Astrocyte (in vitro differentiated cells and primary cell): ENCODE measurements around the gene NSMCE3. TPM values are rescaled to one million over a fixed set of nuclear protein-coding genes. Genes with fewer than 3 reads are reported as not detected.

Experiments used
- DNase-seq: peaks from one replicate; pipeline ENCODE4 v3.0.0-alpha.2; 2010; ENCODE audit warnings: low read depth
- FAIRE-seq: peaks from 2 replicates; lab custom pipeline; 2011; peaks lifted over from hg19 to GRCh38; lab: Jason Lieb, UNC
- H2AFZ ChIP-seq: 2 replicates; pipeline ENCODE4 v1.6.0; 2012; ENCODE audit warnings: low read depth, low read length, inconsistent platforms
- H3K27ac ChIP-seq: 2 replicates; pipeline ENCODE4 v1.5.1; 2011; ENCODE audit warnings: low read depth, low read length, inconsistent platforms
- H3K27me3 ChIP-seq: 2 replicates; pipeline ENCODE4 v1.6.0; 2011; ENCODE audit warnings: low read length, inconsistent platforms; ENCODE audit not compliant: insufficient read depth
- H3K36me3 ChIP-seq: 2 replicates; pipeline ENCODE4 v1.5.1; 2011; ENCODE audit warnings: low read length, inconsistent platforms; ENCODE audit not compliant: insufficient read depth
- H3K4me1 ChIP-seq: 2 replicates; pipeline ENCODE4 v1.5.1; 2011; ENCODE audit warnings: low read length, inconsistent platforms; ENCODE audit not compliant: insufficient read depth
- H3K4me2 ChIP-seq: 2 replicates; pipeline ENCODE4 v1.6.0; 2012; ENCODE audit warnings: low read length, inconsistent platforms
- H3K4me3 ChIP-seq: 2 replicates; pipeline ENCODE4 v1.5.1; 2011; ENCODE audit warnings: low read depth, mild to moderate bottlenecking, low read length, inconsistent platforms; ENCODE audit not compliant: insufficient read depth
- H3K79me2 ChIP-seq: 2 replicates; pipeline ENCODE4 v1.6.0; 2012; ENCODE audit warnings: mild to moderate bottlenecking, low read length, inconsistent platforms; ENCODE audit not compliant: insufficient read depth
- H3K9ac ChIP-seq: 2 replicates; pipeline ENCODE4 v1.6.0; 2012; ENCODE audit warnings: mild to moderate bottlenecking, low read length, inconsistent platforms
- H3K9me3 ChIP-seq: 2 replicates; pipeline ENCODE4 v1.5.1; 2012; ENCODE audit warnings: low read depth, mild to moderate bottlenecking, low read length, inconsistent platforms; ENCODE audit not compliant: insufficient read depth
- H4K20me1 ChIP-seq: 2 replicates; pipeline ENCODE4 v1.6.0; 2012; ENCODE audit warnings: low read length, inconsistent platforms; ENCODE audit not compliant: insufficient read depth
- H3K27ac Mint-ChIP-seq: one replicate; pipeline ENCODE4 v1.8.0; 2021; ENCODE audit warnings: mild to moderate bottlenecking, mixed read lengths; ENCODE audit not compliant: unreplicated experiment
- H3K27me3 Mint-ChIP-seq: one replicate; pipeline ENCODE4 v1.8.0; 2021; ENCODE audit warnings: low read depth, mixed read lengths; ENCODE audit not compliant: unreplicated experiment
- H3K36me3 Mint-ChIP-seq: one replicate; pipeline ENCODE4 v1.8.0; 2021; ENCODE audit warnings: low read depth, mixed read lengths; ENCODE audit not compliant: unreplicated experiment
- H3K4me1 Mint-ChIP-seq: one replicate; pipeline ENCODE4 v1.8.0; 2021; ENCODE audit warnings: low read depth, mixed read lengths; ENCODE audit not compliant: unreplicated experiment
- H3K4me3 Mint-ChIP-seq: one replicate; pipeline ENCODE4 v1.8.0; 2021; ENCODE audit warnings: mild to moderate bottlenecking, moderate library complexity, mixed read lengths; ENCODE audit not compliant: unreplicated experiment
- H3K9me3 Mint-ChIP-seq: one replicate; pipeline ENCODE4 v1.8.0; 2021; ENCODE audit warnings: mild to moderate bottlenecking, mixed read lengths; ENCODE audit not compliant: unreplicated experiment
- EZH2 ChIP-seq: IDR thresholded peaks from 2 replicates; pipeline ENCODE4 v1.6.1; 2012; ENCODE audit warnings: mild to moderate bottlenecking, low read length, inconsistent platforms; ENCODE audit not compliant: insufficient read depth
- total RNA-seq: library from RNA; stranded (reverse); gene quantifications from 2 replicates; pipeline ENCODE4 v1.2.1, GENCODE V29; 2021
- TF ChIP-seq, protein P1 (sequence below): IDR thresholded peaks from 2 replicates; pipeline ENCODE4 v1.5.1; 2011; ENCODE audit warnings: low read depth, mild to moderate bottlenecking, inconsistent platforms, low read length, moderate library complexity; ENCODE audit not compliant: insufficient read depth

NSMCE3 gene
- total RNA-seq, 1 donor from 2014 or later: 8.3 TPM

DNA sequence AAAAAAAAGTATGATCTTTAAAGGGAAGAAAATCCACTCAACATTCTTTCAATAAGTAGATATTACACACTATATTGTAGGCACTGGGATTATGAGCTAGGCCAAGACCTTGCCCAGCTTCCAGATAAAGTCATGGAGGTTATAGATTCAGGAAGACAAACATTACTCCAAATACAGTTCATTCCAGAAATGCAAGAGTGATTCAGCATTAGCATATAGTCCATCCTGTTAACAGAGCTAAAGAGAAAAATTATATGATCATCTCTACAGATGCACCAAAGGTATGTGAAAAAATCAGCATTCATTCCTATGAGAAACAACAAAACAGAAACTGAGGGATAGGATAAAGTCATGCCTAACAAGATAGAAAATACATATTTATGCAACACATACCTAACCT is 42.1 kb upstream of the NSMCE3 start:
- Mint-ChIP-seq H3K27me3 (no peaks in the 10 kb centered on the region), H3K9me3 (no peaks in the 10 kb centered on the region), H3K27ac (no peak overlapping the region), H3K36me3 (no peaks in the 10 kb centered on the region), H3K4me3 (no peak overlapping the region), H3K4me1 (peaks cover 6% of the 10 kb centered on the region)
- H3K36me3 ChIP-seq: no peaks in the 10 kb centered on the region
- no peak for FAIRE-seq
- peak overlapping the region; percentile 68 for H3K27ac ChIP-seq
- H3K4me2 ChIP-seq: peak overlapping the region; percentile 40
- H3K79me2 ChIP-seq: no peaks in the 10 kb centered on the region
- H4K20me1 ChIP-seq: no peaks in the 10 kb centered on the region
- peaks cover 5% of the 10 kb centered on the region for H3K4me1 ChIP-seq
- no peaks in the 10 kb centered on the region for H3K27me3 ChIP-seq
- DNase-seq: no peak
- H2AFZ ChIP-seq: no peak overlapping the region
- H3K9me3 ChIP-seq: no peaks in the 10 kb centered on the region
- H3K9ac ChIP-seq: peak overlapping the region; percentile 36
- no peak overlapping the region for H3K4me3 ChIP-seq
- TF ChIP-seq, protein P1, sequence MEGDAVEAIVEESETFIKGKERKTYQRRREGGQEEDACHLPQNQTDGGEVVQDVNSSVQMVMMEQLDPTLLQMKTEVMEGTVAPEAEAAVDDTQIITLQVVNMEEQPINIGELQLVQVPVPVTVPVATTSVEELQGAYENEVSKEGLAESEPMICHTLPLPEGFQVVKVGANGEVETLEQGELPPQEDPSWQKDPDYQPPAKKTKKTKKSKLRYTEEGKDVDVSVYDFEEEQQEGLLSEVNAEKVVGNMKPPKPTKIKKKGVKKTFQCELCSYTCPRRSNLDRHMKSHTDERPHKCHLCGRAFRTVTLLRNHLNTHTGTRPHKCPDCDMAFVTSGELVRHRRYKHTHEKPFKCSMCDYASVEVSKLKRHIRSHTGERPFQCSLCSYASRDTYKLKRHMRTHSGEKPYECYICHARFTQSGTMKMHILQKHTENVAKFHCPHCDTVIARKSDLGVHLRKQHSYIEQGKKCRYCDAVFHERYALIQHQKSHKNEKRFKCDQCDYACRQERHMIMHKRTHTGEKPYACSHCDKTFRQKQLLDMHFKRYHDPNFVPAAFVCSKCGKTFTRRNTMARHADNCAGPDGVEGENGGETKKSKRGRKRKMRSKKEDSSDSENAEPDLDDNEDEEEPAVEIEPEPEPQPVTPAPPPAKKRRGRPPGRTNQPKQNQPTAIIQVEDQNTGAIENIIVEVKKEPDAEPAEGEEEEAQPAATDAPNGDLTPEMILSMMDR: no peak
- TF ChIP-seq EZH2: no peak

DNA sequence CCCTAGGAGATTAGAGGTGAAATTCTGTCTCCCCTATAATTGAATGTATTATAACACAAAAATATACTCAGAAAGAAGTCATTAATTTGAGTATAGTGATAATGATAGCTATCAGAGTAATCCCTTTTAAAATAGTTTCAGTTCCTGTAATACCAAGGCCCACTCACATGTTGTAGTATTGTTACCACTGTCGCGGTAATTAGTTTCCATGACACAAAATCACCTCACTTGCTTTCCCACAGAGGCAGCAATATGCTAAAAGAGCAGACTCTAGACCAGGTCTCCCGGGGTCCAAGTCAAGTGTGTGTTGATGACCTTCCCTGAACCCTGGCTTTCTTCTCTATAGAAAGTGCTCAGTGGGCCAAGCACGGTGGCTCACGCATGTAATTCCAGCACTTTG is 39.5 kb upstream of the NSMCE3 start:
- Mint-ChIP-seq H3K36me3 (no peaks in the 10 kb centered on the region), H3K9me3 (no peaks in the 10 kb centered on the region), H3K4me1 (peaks cover 6% of the 10 kb centered on the region), H3K27ac (no peak overlapping the region), H3K4me3 (no peak overlapping the region), H3K27me3 (peaks cover 1% of the 10 kb centered on the region)
- no peaks in the 10 kb centered on the region for H3K27me3 ChIP-seq
- no peak overlapping the region for H3K4me3 ChIP-seq
- peaks cover 5% of the 10 kb centered on the region for H3K4me1 ChIP-seq
- H3K9me3 ChIP-seq: no peaks in the 10 kb centered on the region
- no peak overlapping the region for H2AFZ ChIP-seq
- TF ChIP-seq EZH2: no peak
- TF ChIP-seq, protein P1: no peak
- H3K4me2 ChIP-seq: no peak overlapping the region
- H3K9ac ChIP-seq: no peak overlapping the region
- H3K27ac ChIP-seq: no peak overlapping the region
- H3K79me2 ChIP-seq: no peaks in the 10 kb centered on the region
- H4K20me1 ChIP-seq: no peaks in the 10 kb centered on the region
- no peaks in the 10 kb centered on the region for H3K36me3 ChIP-seq
- FAIRE-seq (no peak), DNase-seq (no peak)

DNA sequence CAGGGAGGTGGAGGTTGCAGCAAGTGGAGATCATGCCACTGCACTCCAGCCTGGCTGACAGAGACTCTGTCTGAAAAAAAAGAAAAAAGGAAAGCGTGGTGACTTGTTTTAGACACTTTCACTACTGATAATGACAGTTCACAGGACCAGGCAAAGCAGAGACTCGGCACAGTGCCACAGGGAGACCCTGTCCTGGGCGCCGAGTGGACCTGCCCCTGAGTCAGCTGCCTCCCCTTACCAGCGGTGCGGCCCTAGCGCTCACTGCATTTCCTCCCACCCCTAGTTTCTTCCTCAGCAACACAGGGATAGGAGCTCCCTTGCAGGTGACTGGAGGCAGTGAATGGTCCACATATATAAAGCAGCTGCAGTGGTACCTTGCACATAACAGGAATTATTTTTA is 38.7 kb upstream of the NSMCE3 start:
- no peaks in the 10 kb centered on the region for H4K20me1 ChIP-seq
- no peaks in the 10 kb centered on the region for H3K36me3 ChIP-seq
- FAIRE-seq: no peak
- H3K79me2 ChIP-seq: no peaks in the 10 kb centered on the region
- no peaks in the 10 kb centered on the region for H3K9me3 ChIP-seq
- Mint-ChIP-seq H3K27ac (no peak overlapping the region), H3K9me3 (no peaks in the 10 kb centered on the region), H3K4me3 (no peak overlapping the region), H3K4me1 (peaks cover 6% of the 10 kb centered on the region), H3K36me3 (no peaks in the 10 kb centered on the region), H3K27me3 (peaks cover 2% of the 10 kb centered on the region)
- H3K4me2 ChIP-seq: no peak overlapping the region
- no peak for TF ChIP-seq EZH2
- peaks cover 5% of the 10 kb centered on the region for H3K4me1 ChIP-seq
- no peaks in the 10 kb centered on the region for H3K27me3 ChIP-seq
- no peak overlapping the region for H3K27ac ChIP-seq
- H3K9ac ChIP-seq: no peak overlapping the region
- DNase-seq: no peak
- H3K4me3 ChIP-seq: no peak overlapping the region
- no peak overlapping the region for H2AFZ ChIP-seq
